ENCODE measurements around the gene ERC1.

Gene ERC1

GRCh38 chr12:1375323-1375722 lies 384.3 kb downstream of the ERC1 start:
- Histone ChIP-seq H3K9ac (ENCODE audit: low read length) (no peak overlapping the region), H3K4me3 (ENCODE audit: low read length) (no peak overlapping the region), H3K36me3 (ENCODE audit: control insufficient read depth, insufficient read depth, low read length) (no peaks in the 10 kb centered on the region), H3K4me1 (ENCODE audit: control insufficient read depth, insufficient read depth, low read length) (no peaks in the 10 kb centered on the region), H3K27me3 (ENCODE audit: control insufficient read depth, insufficient read depth, low read length) (no peaks in the 10 kb centered on the region), H3K9me3 (ENCODE audit: control insufficient read depth, low read length) (no peaks in the 10 kb centered on the region)

- H3K36me3 ChIP-seq (ENCODE audit: control insufficient read depth, insufficient read depth, low read length): no peaks in the 10 kb centered on the region
- H3K9ac ChIP-seq (ENCODE audit: low read length): no peak overlapping the region
- no peaks in the 10 kb centered on the region for H3K27me3 ChIP-seq (ENCODE audit: control insufficient read depth, insufficient read depth, low read length)
- no peaks in the 10 kb centered on the region for H3K4me1 ChIP-seq (ENCODE audit: control insufficient read depth, insufficient read depth, low read length)
- no peak overlapping the region for H3K4me3 ChIP-seq (ENCODE audit: low read length)
- H3K9me3 ChIP-seq (ENCODE audit: control insufficient read depth, low read length): no peaks in the 10 kb centered on the region
Measured at GRCh38 chr12:1377117-1377516, 386.1 kb downstream of the ERC1 start.

GRCh38 chr12:1377681-1378080 lies 386.7 kb downstream of the ERC1 start:
- Histone ChIP-seq H3K4me1 (ENCODE audit: control insufficient read depth, insufficient read depth, low read length) (no peaks in the 10 kb centered on the region), H3K36me3 (ENCODE audit: control insufficient read depth, insufficient read depth, low read length) (no peaks in the 10 kb centered on the region), H3K27me3 (ENCODE audit: control insufficient read depth, insufficient read depth, low read length) (no peaks in the 10 kb centered on the region), H3K4me3 (ENCODE audit: low read length) (no peak overlapping the region), H3K9ac (ENCODE audit: low read length) (no peak overlapping the region), H3K9me3 (ENCODE audit: control insufficient read depth, low read length) (no peaks in the 10 kb centered on the region)

- Histone ChIP-seq H3K4me3 (ENCODE audit: low read length) (no peak overlapping the region), H3K36me3 (ENCODE audit: control insufficient read depth, insufficient read depth, low read length) (no peaks in the 10 kb centered on the region), H3K4me1 (ENCODE audit: control insufficient read depth, insufficient read depth, low read length) (no peaks in the 10 kb centered on the region)
Measured at GRCh38 chr12:1380171-1380851, 389.3 kb downstream of the ERC1 start.

GRCh38 chr12:1382151-1382550 lies 391.1 kb downstream of the ERC1 start:
- Histone ChIP-seq H3K27me3 (ENCODE audit: control insufficient read depth, insufficient read depth, low read length) (no peaks in the 10 kb centered on the region), H3K4me3 (ENCODE audit: low read length) (no peak overlapping the region), H3K9ac (ENCODE audit: low read length) (no peak overlapping the region)

More at GRCh38 chr12:1380171-1380851, 389.3 kb downstream of the ERC1 start:
- Histone ChIP-seq H3K9me3 (ENCODE audit: control insufficient read depth, low read length) (no peaks in the 10 kb centered on the region), H3K27me3 (ENCODE audit: control insufficient read depth, insufficient read depth, low read length) (no peaks in the 10 kb centered on the region), H3K9ac (ENCODE audit: low read length) (no peak overlapping the region)

GRCh38 chr12:1382826-1383225 lies 391.8 kb downstream of the ERC1 start:
- Histone ChIP-seq H3K27me3 (ENCODE audit: control insufficient read depth, insufficient read depth, low read length) (no peaks in the 10 kb centered on the region), H3K4me1 (ENCODE audit: control insufficient read depth, insufficient read depth, low read length) (no peaks in the 10 kb centered on the region), H3K4me3 (ENCODE audit: low read length) (no peak overlapping the region)

More at GRCh38 chr12:1382151-1382550, 391.1 kb downstream of the ERC1 start:
- no peaks in the 10 kb centered on the region for H3K9me3 ChIP-seq (ENCODE audit: control insufficient read depth, low read length)
- no peaks in the 10 kb centered on the region for H3K36me3 ChIP-seq (ENCODE audit: control insufficient read depth, insufficient read depth, low read length)
- H3K4me1 ChIP-seq (ENCODE audit: control insufficient read depth, insufficient read depth, low read length): no peaks in the 10 kb centered on the region

GRCh38 chr12:1383758-1384157 lies 392.7 kb downstream of the ERC1 start:
- no peaks in the 10 kb centered on the region for H3K27me3 ChIP-seq (ENCODE audit: control insufficient read depth, insufficient read depth, low read length)
- H3K36me3 ChIP-seq (ENCODE audit: control insufficient read depth, insufficient read depth, low read length): no peaks in the 10 kb centered on the region
- no peak overlapping the region for H3K9ac ChIP-seq (ENCODE audit: low read length)
- H3K4me1 ChIP-seq (ENCODE audit: control insufficient read depth, insufficient read depth, low read length): no peaks in the 10 kb centered on the region
- H3K9me3 ChIP-seq (ENCODE audit: control insufficient read depth, low read length): no peaks in the 10 kb centered on the region
- no peak overlapping the region for H3K4me3 ChIP-seq (ENCODE audit: low read length)

More at GRCh38 chr12:1382826-1383225, 391.8 kb downstream of the ERC1 start:
- Histone ChIP-seq H3K9me3 (ENCODE audit: control insufficient read depth, low read length) (no peaks in the 10 kb centered on the region), H3K36me3 (ENCODE audit: control insufficient read depth, insufficient read depth, low read length) (no peaks in the 10 kb centered on the region), H3K9ac (ENCODE audit: low read length) (no peak overlapping the region)

- no peaks in the 10 kb centered on the region for H3K9me3 ChIP-seq (ENCODE audit: control insufficient read depth, low read length)
- no peak overlapping the region for H3K9ac ChIP-seq (ENCODE audit: low read length)
- H3K27me3 ChIP-seq (ENCODE audit: control insufficient read depth, insufficient read depth, low read length): no peaks in the 10 kb centered on the region
- H3K4me3 ChIP-seq (ENCODE audit: low read length): no peak overlapping the region
- no peaks in the 10 kb centered on the region for H3K4me1 ChIP-seq (ENCODE audit: control insufficient read depth, insufficient read depth, low read length)
- H3K36me3 ChIP-seq (ENCODE audit: control insufficient read depth, insufficient read depth, low read length): no peaks in the 10 kb centered on the region
Measured at GRCh38 chr12:1384910-1385309, 393.9 kb downstream of the ERC1 start.

GRCh38 chr12:1391722-1392121 lies 400.7 kb downstream of the ERC1 start:
- H3K9me3 ChIP-seq (ENCODE audit: control insufficient read depth, low read length): no peaks in the 10 kb centered on the region
- H3K27me3 ChIP-seq (ENCODE audit: control insufficient read depth, insufficient read depth, low read length): no peaks in the 10 kb centered on the region
- H3K4me3 ChIP-seq (ENCODE audit: low read length): no peak overlapping the region
- no peaks in the 10 kb centered on the region for H3K36me3 ChIP-seq (ENCODE audit: control insufficient read depth, insufficient read depth, low read length)
- H3K9ac ChIP-seq (ENCODE audit: low read length): no peak overlapping the region
- H3K4me1 ChIP-seq (ENCODE audit: control insufficient read depth, insufficient read depth, low read length): no peaks in the 10 kb centered on the region

- no peak overlapping the region for H3K4me3 ChIP-seq (ENCODE audit: low read length)
- no peaks in the 10 kb centered on the region for H3K27me3 ChIP-seq (ENCODE audit: control insufficient read depth, insufficient read depth, low read length)
- H3K4me1 ChIP-seq (ENCODE audit: control insufficient read depth, insufficient read depth, low read length): no peaks in the 10 kb centered on the region
- no peaks in the 10 kb centered on the region for H3K9me3 ChIP-seq (ENCODE audit: control insufficient read depth, low read length)
- no peaks in the 10 kb centered on the region for H3K36me3 ChIP-seq (ENCODE audit: control insufficient read depth, insufficient read depth, low read length)
- no peak overlapping the region for H3K9ac ChIP-seq (ENCODE audit: low read length)
Measured at GRCh38 chr12:1395421-1395955, 404.5 kb downstream of the ERC1 start.

- H3K36me3 ChIP-seq (ENCODE audit: control insufficient read depth, insufficient read depth, low read length): no peaks in the 10 kb centered on the region
- no peaks in the 10 kb centered on the region for H3K4me1 ChIP-seq (ENCODE audit: control insufficient read depth, insufficient read depth, low read length)
- no peaks in the 10 kb centered on the region for H3K27me3 ChIP-seq (ENCODE audit: control insufficient read depth, insufficient read depth, low read length)
- H3K9ac ChIP-seq (ENCODE audit: low read length): no peak overlapping the region
- no peaks in the 10 kb centered on the region for H3K9me3 ChIP-seq (ENCODE audit: control insufficient read depth, low read length)
- no peak overlapping the region for H3K4me3 ChIP-seq (ENCODE audit: low read length)
Measured at GRCh38 chr12:1398673-1399072, 407.6 kb downstream of the ERC1 start.

GRCh38 chr12:1401891-1402290 lies 410.9 kb downstream of the ERC1 start:
- Histone ChIP-seq H3K9ac (ENCODE audit: low read length) (no peak overlapping the region), H3K9me3 (ENCODE audit: control insufficient read depth, low read length) (no peaks in the 10 kb centered on the region), H3K36me3 (ENCODE audit: control insufficient read depth, insufficient read depth, low read length) (no peaks in the 10 kb centered on the region), H3K27me3 (ENCODE audit: control insufficient read depth, insufficient read depth, low read length) (no peaks in the 10 kb centered on the region), H3K4me1 (ENCODE audit: control insufficient read depth, insufficient read depth, low read length) (no peaks in the 10 kb centered on the region), H3K4me3 (ENCODE audit: low read length) (no peak overlapping the region)
